GM23338 (cell line): ENCODE measurements around the gene SIX6. TPM values are rescaled to one million over a fixed set of nuclear protein-coding genes. Genes with fewer than 3 reads are reported as not detected.

Source experiments
- ATAC-seq: fragments of 200-7000 bp; cut with Tn5 transposase; 3 replicates; pipeline ENCODE4 v1.9.1; 2020
- DNase-seq: peaks from one replicate; pipeline ENCODE4 v3.0.0-alpha.2; 2015; ENCODE audit warnings: low spot score
- H2AFZ ChIP-seq: fragments of 200-600 bp; sonication (generic); 2 replicates; pipeline ENCODE4 v1.8.0; 2016; ENCODE audit warnings: antibody characterized with exemption, mild to moderate bottlenecking, moderate library complexity
- H3F3A ChIP-seq: fragments of 200-600 bp; sonication (generic); replicated peaks from 2 replicates; pipeline ENCODE4 v1.8.0; 2017; ENCODE audit warnings: antibody characterized with exemption, mixed run types, low read depth
- H3K27ac ChIP-seq: fragments of 200-600 bp; sonication (generic); 2 replicates; pipeline ENCODE4 v1.6.1; 2016; ENCODE audit warnings: low read depth
- H3K27me3 ChIP-seq: fragments of 200-600 bp; sonication (generic); 2 replicates; pipeline ENCODE4 v1.8.0; 2016; ENCODE audit warnings: mild to moderate bottlenecking, mixed run types, moderate library complexity; ENCODE audit not compliant: insufficient read depth
- H3K36me3 ChIP-seq: fragments of 200-600 bp; sonication (generic); 2 replicates; pipeline ENCODE4 v1.8.0; 2016; ENCODE audit warnings: mild to moderate bottlenecking; ENCODE audit not compliant: insufficient read depth
- H3K4me1 ChIP-seq: fragments of 200-600 bp; sonication (generic); 2 replicates; pipeline ENCODE4 v1.8.0; 2016; ENCODE audit warnings: mild to moderate bottlenecking, moderate library complexity; ENCODE audit not compliant: insufficient read depth
- H3K4me2 ChIP-seq: fragments of 200-600 bp; sonication (generic); 2 replicates; pipeline ENCODE4 v1.7.1; 2017; ENCODE audit warnings: mixed run types
- H3K4me3 ChIP-seq: fragments of 200-600 bp; sonication (generic); 2 replicates; pipeline ENCODE4 v1.6.1; 2016; ENCODE audit warnings: mixed run types
- H3K79me2 ChIP-seq: fragments of 200-600 bp; sonication (generic); replicated peaks from 2 replicates; pipeline ENCODE4 v1.8.0; 2017; ENCODE audit warnings: mild to moderate bottlenecking; ENCODE audit not compliant: insufficient read depth
- H3K9me2 ChIP-seq: fragments of 200-600 bp; sonication (generic); 2 replicates; pipeline ENCODE4 v1.8.0; 2017; ENCODE audit not compliant: insufficient read depth
- H4K20me1 ChIP-seq: fragments of 200-600 bp; sonication (generic); replicated peaks from 2 replicates; pipeline ENCODE4 v1.8.0; 2017; ENCODE audit warnings: mild to moderate bottlenecking; ENCODE audit not compliant: insufficient read depth
- H3K27ac Mint-ChIP-seq: 2 replicates; pipeline ENCODE4 v1.8.0; 2020; ENCODE audit warnings: inconsistent platforms, mild to moderate bottlenecking, moderate library complexity, mixed read lengths
- H3K27me3 Mint-ChIP-seq: 3 replicates; pipeline ENCODE4 v1.8.0; 2022; ENCODE audit warnings: low read depth, mild to moderate bottlenecking, moderate library complexity, mixed read lengths, inconsistent platforms; ENCODE audit not compliant: insufficient read depth, poor library complexity
- H3K36me3 Mint-ChIP-seq: 3 replicates; pipeline ENCODE4 v1.8.0; 2021; ENCODE audit warnings: low read depth, mild to moderate bottlenecking, inconsistent platforms, moderate library complexity, mixed read lengths
- H3K4me1 Mint-ChIP-seq: 3 replicates; pipeline ENCODE4 v1.8.0; 2020; ENCODE audit warnings: mild to moderate bottlenecking, inconsistent platforms, mixed read lengths
- H3K4me3 Mint-ChIP-seq: 3 replicates; pipeline ENCODE4 v1.8.0; 2021; ENCODE audit warnings: moderate library complexity, mild to moderate bottlenecking, inconsistent platforms, mixed read lengths
- H3K9me3 Mint-ChIP-seq: 3 replicates; pipeline ENCODE4 v1.8.0; 2020; ENCODE audit warnings: moderate library complexity, mild to moderate bottlenecking, inconsistent platforms, mixed read lengths
- CREB1 ChIP-seq: fragments of 250-450 bp; sonication (Bioruptor Pico); IDR thresholded peaks from 2 replicates; pipeline ENCODE4 v1.5.0; 2020; ENCODE audit warnings: low read depth, mild to moderate bottlenecking, moderate library complexity
- CTCF ChIP-seq, 2 experiments: fragments of 200-600 bp in 1 of 2; sonication (generic) in 1 of 2; conservative IDR thresholded peaks; 2 replicates each; pipeline versions ENCODE4 v1.5.1 to v1.6.1; 2016 to 2017; ENCODE audit warnings: antibody characterized with exemption in 2 of 2, low read depth in 2 of 2, mild to moderate bottlenecking in 2 of 2, moderate library complexity in 1 of 2
- ETS1 ChIP-seq: IDR thresholded peaks from 2 replicates; pipeline ENCODE4 v1.6.1; 2016; ENCODE audit warnings: antibody characterized with exemption
- EZH2 ChIP-seq: fragments of 200-600 bp; sonication (generic); IDR thresholded peaks from one replicate; pipeline ENCODE4 v1.8.0; 2017; ENCODE audit warnings: antibody characterized with exemption, mild to moderate bottlenecking, low read depth; ENCODE audit not compliant: unreplicated experiment
- EZH2phosphoT487 ChIP-seq: fragments of 200-600 bp; sonication (generic); IDR thresholded peaks from one replicate; pipeline ENCODE4 v1.8.1; 2018; ENCODE audit warnings: antibody characterized with exemption; ENCODE audit not compliant: unreplicated experiment
- POLR2AphosphoS5 ChIP-seq: IDR thresholded peaks from 2 replicates; pipeline ENCODE4 v1.6.1; 2016; ENCODE audit warnings: antibody characterized with exemption, low read depth
- ZNF331 ChIP-seq: fragments of 250-450 bp; sonication (Bioruptor Pico); IDR thresholded peaks from 2 replicates; pipeline ENCODE4 v1.5.0; 2020; ENCODE audit warnings: low read depth, mild to moderate bottlenecking, moderate library complexity
- ZNF462 ChIP-seq: fragments of 250-450 bp; sonication (Bioruptor Pico); IDR thresholded peaks from 2 replicates; pipeline ENCODE4 v1.5.0; 2020; ENCODE audit warnings: mild to moderate bottlenecking, moderate library complexity
- polyA plus RNA-seq: library from polyadenylated mRNA; unstranded; fragments of >200 nt; fragmentation: Nextera tagmentation; extraction: Ambion mirVana; gene quantifications from 2 replicates; pipeline ENCODE4 v1.2.1, GENCODE V29; 2016
- total RNA-seq: library from RNA; depleted of rRNA; stranded (reverse); fragments of >200 nt; shearing (Covaris generic); gene quantifications from 2 replicates; pipeline ENCODE4 v1.2.3, GENCODE V29; 2014

SIX6 gene
- total and polyA plus RNA-seq, 2 experiments from 2014 or later = 0.11 TPM; not detected in 1

- DNase-seq (no peak), ATAC-seq (no peak)
- TF ChIP-seq CTCF (conservative IDR thresholded peaks at IDR 0.05; ENCODE audit: low read depth in 2 of 2) = peak in 1 of 2 experiments; percentile 41; a peak in 1 of 4 replicates
- TF ChIP-seq ETS1 = no peak
- no peak for TF ChIP-seq ZNF331
- TF ChIP-seq CREB1 (CRISPR knock-in tag) = no peak
- no peak for TF ChIP-seq EZH2phosphoT487
- TF ChIP-seq POLR2AphosphoS5 = no peak
- peak; percentile 47 for TF ChIP-seq EZH2
- H3K4me3 Mint-ChIP-seq = peak overlapping the region; percentile 76
- H3K36me3 Mint-ChIP-seq = no peaks in the 10 kb centered on the region
- Histone ChIP-seq H3K9me2 (no peaks in the 10 kb centered on the region), H3F3A (peaks cover 34% of the 10 kb centered on the region), H3K4me1 (peaks cover 73% of the 10 kb centered on the region), H3K36me3 (no peaks in the 10 kb centered on the region), H4K20me1 (0 out of 2 replicates have a peak, but pooled peaks cover 11% of the 10 kb centered on the region), H3K4me3 (peak overlapping the region; percentile 54), H3K27me3 (peaks cover 100% of the 10 kb centered on the region), H3K4me2 (peak overlapping the region; percentile 91), H3K27ac (no peak overlapping the region), H2AFZ (no peak overlapping the region), H3K79me2 (no peaks in the 10 kb centered on the region)
- no peak overlapping the region for H3K27ac Mint-ChIP-seq
- H3K27me3 Mint-ChIP-seq = peaks cover 98% of the 10 kb centered on the region
- no peaks in the 10 kb centered on the region; the same call in 2 of the 3 replicates for H3K9me3 Mint-ChIP-seq
- H3K4me1 Mint-ChIP-seq = peaks cover 58% of the 10 kb centered on the region
Observed at GRCh38 chr14:60508363-60508706, 611 bp upstream of the SIX6 start.

GRCh38 chr14:60509438-60510253, 700 bp downstream of the SIX6 start:
- H3K4me3 Mint-ChIP-seq = peak overlapping the region; percentile 76
- peak overlapping the region; percentile 75 for H2AFZ ChIP-seq
- peak; percentile 86 for DNase-seq
- no peaks in the 10 kb centered on the region for H3K36me3 Mint-ChIP-seq
- H4K20me1 ChIP-seq = 0 out of 2 replicates have a peak, but pooled peaks cover 11% of the 10 kb centered on the region
- H3K4me2 ChIP-seq = peak overlapping the region; percentile 91
- H3K4me1 ChIP-seq = peaks cover 83% of the 10 kb centered on the region
- H3K9me2 ChIP-seq = no peaks in the 10 kb centered on the region
- H3K27ac ChIP-seq = no peak overlapping the region
- TF ChIP-seq EZH2 (peak; percentile 87), ZNF462 (CRISPR knock-in tag) (no peak), EZH2phosphoT487 (peak; percentile 86)
- no peaks in the 10 kb centered on the region for H3K79me2 ChIP-seq
- H3K27me3 ChIP-seq = peaks cover 100% of the 10 kb centered on the region
- peaks cover 67% of the 10 kb centered on the region for H3K4me1 Mint-ChIP-seq
- peak; percentile 67 for ATAC-seq
- H3K27me3 Mint-ChIP-seq = peaks cover 99% of the 10 kb centered on the region
- no peaks in the 10 kb centered on the region for H3K36me3 ChIP-seq
- no peak overlapping the region for H3K27ac Mint-ChIP-seq
- H3K4me3 ChIP-seq = peak overlapping the region; percentile 54
- no peaks in the 10 kb centered on the region; the same call in 2 of the 3 replicates for H3K9me3 Mint-ChIP-seq
- H3F3A ChIP-seq = peaks cover 38% of the 10 kb centered on the region
